ENCODE measurements around the gene GAL3ST2.

GAL3ST2 gene

GRCh38 chr2:241842067-241842415, 65.4 kb downstream of the GAL3ST2 start:
- H3K36me3 Mint-ChIP-seq (ENCODE audit: low read depth): no peaks in the 10 kb centered on the region
- H3K4me3 Mint-ChIP-seq: no peak overlapping the region
- H3K27me3 Mint-ChIP-seq (ENCODE audit: low read depth, poor library complexity): peaks cover 39% of the 10 kb centered on the region
- H3K9me3 Mint-ChIP-seq: peaks cover 7% of the 10 kb centered on the region
- no peak for TF ChIP-seq CTCF (IDR thresholded peaks at IDR 0.05)
- H3K27ac Mint-ChIP-seq: no peak overlapping the region
- no peak for DNase-seq
- H3K4me1 Mint-ChIP-seq: peaks cover 35% of the 10 kb centered on the region

- peak overlapping the region; percentile 30 for H3K4me3 Mint-ChIP-seq
Observed at GRCh38 chr2:241842620-241843211, 66.1 kb downstream of the GAL3ST2 start.

GRCh38 chr2:241843321-241844065, 66.9 kb downstream of the GAL3ST2 start:
- Mint-ChIP-seq H3K36me3 (ENCODE audit: low read depth) (no peaks in the 10 kb centered on the region), H3K4me1 (peaks cover 27% of the 10 kb centered on the region), H3K27ac (no peak overlapping the region), H3K27me3 (ENCODE audit: low read depth, poor library complexity) (peaks cover 39% of the 10 kb centered on the region), H3K9me3 (peaks cover 3% of the 10 kb centered on the region), H3K4me3 (no peak overlapping the region)
- no peak for DNase-seq
- no peak for TF ChIP-seq CTCF (IDR thresholded peaks at IDR 0.05)

More at GRCh38 chr2:241842620-241843211, 66.1 kb downstream of the GAL3ST2 start:
- no peaks in the 10 kb centered on the region for H3K36me3 Mint-ChIP-seq (ENCODE audit: low read depth)
- DNase-seq: no peak
- H3K27me3 Mint-ChIP-seq (ENCODE audit: low read depth, poor library complexity): peaks cover 39% of the 10 kb centered on the region
- H3K4me1 Mint-ChIP-seq: peaks cover 29% of the 10 kb centered on the region
- H3K9me3 Mint-ChIP-seq: peaks cover 3% of the 10 kb centered on the region
- TF ChIP-seq CTCF (IDR thresholded peaks at IDR 0.05): no peak
- H3K27ac Mint-ChIP-seq: no peak overlapping the region

- Mint-ChIP-seq H3K27me3 (ENCODE audit: low read depth, poor library complexity) (peaks cover 40% of the 10 kb centered on the region), H3K9me3 (no peaks in the 10 kb centered on the region), H3K4me3 (peak overlapping the region; percentile 80), H3K4me1 (peaks cover 27% of the 10 kb centered on the region), H3K27ac (no peak overlapping the region), H3K36me3 (ENCODE audit: low read depth) (no peaks in the 10 kb centered on the region)
- TF ChIP-seq CTCF (IDR thresholded peaks at IDR 0.05): no peak
- peak; percentile 77 for DNase-seq
Observed at GRCh38 chr2:241844066-241844728, 67.6 kb downstream of the GAL3ST2 start.

- DNase-seq: no peak
- H3K9me3 Mint-ChIP-seq: no peaks in the 10 kb centered on the region
Observed at GRCh38 chr2:241844831-241845578, 68.4 kb downstream of the GAL3ST2 start.

More at GRCh38 chr2:241844831-241845578, 68.4 kb downstream of the GAL3ST2 start:
- Mint-ChIP-seq H3K36me3 (ENCODE audit: low read depth) (no peaks in the 10 kb centered on the region), H3K4me1 (peaks cover 27% of the 10 kb centered on the region), H3K27ac (no peak overlapping the region), H3K4me3 (peak overlapping the region; percentile 80), H3K27me3 (ENCODE audit: low read depth, poor library complexity) (peaks cover 40% of the 10 kb centered on the region)
- TF ChIP-seq CTCF (IDR thresholded peaks at IDR 0.05): no peak
